Peyer's patch (tissue), 4 donors: ENCODE results near the gene STRIT1. TPM values are rescaled to one million over a fixed set of nuclear protein-coding genes. Genes with fewer than 3 reads are reported as not detected.

ENCODE experiments used
- DNase-seq, 3 donors: peaks; one replicate each; pipeline ENCODE4 v3.0.0-alpha.2; 2017 to 2019
- H3K27ac ChIP-seq, 4 donors: fragments of 200-600 bp; sonication (generic); one replicate each; pipeline ENCODE4 v1.5.1; 2016 to 2019
- H3K27me3 ChIP-seq, 2 donors: fragments of 200-600 bp; sonication (generic); one replicate each; pipeline ENCODE4 v1.5.1; 2019
- H3K36me3 ChIP-seq, 3 donors: fragments of 200-600 bp; sonication (generic); one replicate each; pipeline ENCODE4 v1.5.1; 2016 to 2019
- H3K4me1 ChIP-seq, 4 donors: fragments of 200-600 bp; sonication (generic); one replicate each; pipeline ENCODE4 v1.5.1; 2016 to 2019
- H3K4me3 ChIP-seq, 4 donors: fragments of 200-600 bp; sonication (generic); 1 replicate in 3 of 4; 2 replicates in 1 of 4; pipeline ENCODE4 v1.5.1; 2016 to 2019; ENCODE audit warnings: mild to moderate bottlenecking in 1 of 4
- H3K9me3 ChIP-seq, 4 donors: fragments of 200-600 bp; sonication (generic); one replicate each; pipeline ENCODE4 v1.5.1; 2016 to 2019; ENCODE audit warnings: mild to moderate bottlenecking in 1 of 4
- POLR2A ChIP-seq, 2 donors: fragments of 450-650 bp; IDR thresholded peaks; one replicate each; pipeline ENCODE4 v1.5.1; 2017; ENCODE audit warnings: antibody characterized with exemption in 2 of 2, mild to moderate bottlenecking in 2 of 2, moderate library complexity in 2 of 2
- total RNA-seq, 4 donors: library from RNA; depleted of rRNA; stranded (reverse); fragments of >200 nt; gene quantifications; one replicate each; pipeline ENCODE4 v1.1.0, GENCODE V29; 2016
- TF ChIP-seq, protein P1 (sequence below), 6 experiments: fragments of 450-650 bp in 4 of 6; fragments of 200-600 bp in 2 of 6; sonication (generic) in 1 of 6; IDR thresholded peaks; one replicate each; pipeline ENCODE4 v1.5.1; 2017 to 2019; ENCODE audit warnings: antibody characterized with exemption in 6 of 6, mild to moderate bottlenecking in 3 of 6, moderate library complexity in 1 of 6

Gene STRIT1
- total RNA-seq, 4 donors from 2014 or later, result not detected

DNA sequence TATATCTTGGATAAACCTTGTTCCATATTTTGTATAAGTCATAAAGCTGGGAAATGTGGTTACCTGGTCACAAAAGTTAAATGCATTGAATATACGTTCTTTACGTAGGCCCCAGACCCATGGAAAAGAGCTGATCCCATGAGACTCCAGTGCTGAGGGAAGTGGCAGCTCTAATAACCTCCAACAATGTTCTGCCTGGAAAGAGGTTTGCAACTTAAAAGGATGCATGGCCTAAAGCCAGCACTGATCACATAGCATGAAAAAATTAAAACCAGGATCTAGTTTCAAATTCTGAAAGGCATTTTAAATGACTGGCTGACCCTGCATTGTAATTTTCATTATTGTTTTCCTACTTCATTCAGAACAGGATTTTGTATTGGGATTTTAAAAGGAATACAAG lies 27.9 kb upstream of the STRIT1 start:
- TF ChIP-seq, protein P1, sequence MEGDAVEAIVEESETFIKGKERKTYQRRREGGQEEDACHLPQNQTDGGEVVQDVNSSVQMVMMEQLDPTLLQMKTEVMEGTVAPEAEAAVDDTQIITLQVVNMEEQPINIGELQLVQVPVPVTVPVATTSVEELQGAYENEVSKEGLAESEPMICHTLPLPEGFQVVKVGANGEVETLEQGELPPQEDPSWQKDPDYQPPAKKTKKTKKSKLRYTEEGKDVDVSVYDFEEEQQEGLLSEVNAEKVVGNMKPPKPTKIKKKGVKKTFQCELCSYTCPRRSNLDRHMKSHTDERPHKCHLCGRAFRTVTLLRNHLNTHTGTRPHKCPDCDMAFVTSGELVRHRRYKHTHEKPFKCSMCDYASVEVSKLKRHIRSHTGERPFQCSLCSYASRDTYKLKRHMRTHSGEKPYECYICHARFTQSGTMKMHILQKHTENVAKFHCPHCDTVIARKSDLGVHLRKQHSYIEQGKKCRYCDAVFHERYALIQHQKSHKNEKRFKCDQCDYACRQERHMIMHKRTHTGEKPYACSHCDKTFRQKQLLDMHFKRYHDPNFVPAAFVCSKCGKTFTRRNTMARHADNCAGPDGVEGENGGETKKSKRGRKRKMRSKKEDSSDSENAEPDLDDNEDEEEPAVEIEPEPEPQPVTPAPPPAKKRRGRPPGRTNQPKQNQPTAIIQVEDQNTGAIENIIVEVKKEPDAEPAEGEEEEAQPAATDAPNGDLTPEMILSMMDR (IDR thresholded peaks at IDR 0.05), result no peak
- TF ChIP-seq POLR2A (IDR thresholded peaks at IDR 0.05), result no peak
- Histone ChIP-seq H3K9me3 (no peaks in the 10 kb centered on the region), H3K27me3 (no peaks in the 10 kb centered on the region), H3K4me1 (no peaks in the 10 kb centered on the region), H3K27ac (no peak overlapping the region), H3K36me3 (no peaks in the 10 kb centered on the region), H3K4me3 (no peak overlapping the region)
- DNase-seq, result no peak

DNA sequence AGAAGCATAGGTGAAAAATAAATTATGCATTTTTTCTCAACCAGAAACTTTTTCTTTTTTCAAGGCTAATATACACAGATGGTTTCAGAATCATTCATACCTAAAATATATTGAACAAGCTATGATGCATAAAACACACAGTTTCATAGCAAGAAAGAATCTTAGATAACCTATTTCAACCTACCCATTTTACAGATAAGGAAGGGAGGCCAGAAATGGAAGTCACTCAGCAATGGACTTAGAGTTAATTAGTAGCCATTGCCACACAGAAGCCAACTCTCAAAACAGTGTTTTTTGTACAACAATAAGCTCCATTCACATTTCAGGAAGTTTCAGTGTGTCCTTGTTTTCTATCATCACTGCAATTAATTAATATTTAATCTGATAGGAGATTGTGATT lies 27.5 kb upstream of the STRIT1 start:
- Histone ChIP-seq H3K9me3 (no peaks in the 10 kb centered on the region), H3K27ac (no peak overlapping the region), H3K36me3 (no peaks in the 10 kb centered on the region), H3K4me1 (no peaks in the 10 kb centered on the region), H3K27me3 (no peaks in the 10 kb centered on the region), H3K4me3 (no peak overlapping the region)
- no peak for TF ChIP-seq POLR2A (IDR thresholded peaks at IDR 0.05)
- TF ChIP-seq, protein P1 (IDR thresholded peaks at IDR 0.05), result no peak
- DNase-seq, result no peak

DNA sequence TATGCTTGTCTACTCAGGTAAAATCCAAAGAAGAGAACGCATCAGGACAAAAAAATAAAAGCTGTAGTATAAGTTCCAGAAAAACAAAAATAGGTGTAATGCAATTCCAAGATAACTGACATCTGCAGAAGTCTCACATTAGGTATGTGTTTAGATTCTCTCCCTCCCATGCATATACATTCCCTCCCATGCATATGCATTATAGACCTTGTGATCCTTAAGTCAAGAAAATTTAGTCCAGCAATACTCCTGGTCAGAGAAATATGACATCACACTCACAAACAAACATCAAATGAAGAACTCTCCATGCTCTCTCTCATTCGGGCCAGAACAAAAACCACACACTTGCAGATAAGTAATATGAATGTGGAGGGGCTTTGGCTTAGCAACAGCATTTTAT lies 25.3 kb upstream of the STRIT1 start:
- no peak for DNase-seq
- Histone ChIP-seq H3K9me3 (no peaks in the 10 kb centered on the region), H3K4me3 (no peak overlapping the region), H3K27ac (no peak overlapping the region), H3K4me1 (no peaks in the 10 kb centered on the region), H3K36me3 (no peaks in the 10 kb centered on the region), H3K27me3 (no peaks in the 10 kb centered on the region)
- no peak for TF ChIP-seq POLR2A (IDR thresholded peaks at IDR 0.05)
- TF ChIP-seq, protein P1 (IDR thresholded peaks at IDR 0.05), result no peak

DNA sequence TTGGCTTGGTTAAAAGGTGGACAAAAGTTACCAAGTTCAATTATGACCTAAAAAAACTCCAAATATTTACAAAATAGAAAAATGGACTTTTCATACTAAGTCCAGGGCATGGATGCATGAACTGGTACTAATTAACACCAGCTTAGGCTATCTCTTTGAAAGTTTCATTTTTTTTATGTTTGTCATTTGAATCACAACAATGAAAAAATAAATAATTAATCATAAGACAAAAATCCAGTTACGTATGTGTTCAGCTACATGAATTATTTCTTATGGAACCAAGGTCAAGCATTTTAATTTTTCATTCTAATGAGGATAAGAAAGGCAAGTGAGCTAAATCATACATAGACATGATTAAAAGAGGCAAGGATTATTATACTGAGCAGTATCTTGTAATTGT lies 23.7 kb upstream of the STRIT1 start:
- TF ChIP-seq POLR2A (IDR thresholded peaks at IDR 0.05), result no peak
- TF ChIP-seq, protein P1 (IDR thresholded peaks at IDR 0.05), result no peak
- Histone ChIP-seq H3K4me3 (no peak overlapping the region), H3K27me3 (no peaks in the 10 kb centered on the region), H3K9me3 (no peaks in the 10 kb centered on the region), H3K36me3 (no peaks in the 10 kb centered on the region), H3K27ac (no peak overlapping the region), H3K4me1 (no peaks in the 10 kb centered on the region)
- DNase-seq, result no peak

DNA sequence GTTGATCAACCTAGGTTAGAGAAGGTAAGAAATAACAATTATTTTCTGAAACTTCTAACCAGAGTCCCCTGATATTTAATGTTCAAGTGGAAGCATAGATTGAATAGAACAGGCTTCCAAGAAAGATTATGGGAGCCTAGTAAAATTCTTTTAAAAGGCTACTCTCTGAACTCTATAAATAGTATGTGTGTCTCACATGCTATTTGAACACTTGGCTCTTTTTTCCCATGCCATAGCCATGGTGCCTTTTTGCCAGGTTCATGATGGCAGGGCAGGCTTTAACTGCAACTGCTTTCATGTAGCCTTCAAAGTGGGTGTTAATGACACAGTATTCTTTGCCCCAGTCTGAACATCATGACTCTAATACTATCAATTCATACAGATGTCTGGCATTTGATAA lies 22.9 kb upstream of the STRIT1 start:
- TF ChIP-seq, protein P1 (IDR thresholded peaks at IDR 0.05), result no peak
- TF ChIP-seq POLR2A (IDR thresholded peaks at IDR 0.05), result no peak
- H3K9me3 ChIP-seq, result no peaks in the 10 kb centered on the region
- no peaks in the 10 kb centered on the region for H3K36me3 ChIP-seq
- no peaks in the 10 kb centered on the region for H3K27me3 ChIP-seq
- no peak for DNase-seq
- no peaks in the 10 kb centered on the region for H3K4me1 ChIP-seq
- H3K4me3 ChIP-seq, result no peak overlapping the region
- no peak overlapping the region for H3K27ac ChIP-seq

DNA sequence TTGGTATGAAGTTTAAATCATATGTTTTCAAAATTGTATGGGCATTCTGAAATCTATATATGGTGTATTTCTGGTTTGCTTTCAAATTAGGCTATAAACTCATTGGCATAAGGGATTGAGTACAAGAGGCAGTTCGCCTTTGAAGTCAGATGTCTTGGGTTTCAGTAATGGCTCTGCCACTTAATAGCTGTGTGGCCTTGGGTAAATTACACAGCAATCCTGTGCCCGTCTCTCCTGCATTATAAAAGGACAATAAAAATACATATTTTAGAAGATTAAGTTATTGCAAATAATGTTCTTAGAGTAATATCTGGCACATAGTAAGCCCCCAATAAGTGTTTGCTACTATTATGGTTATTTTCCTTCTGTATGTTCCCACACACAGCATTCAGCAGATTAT lies 20.4 kb upstream of the STRIT1 start:
- H3K9me3 ChIP-seq, result no peaks in the 10 kb centered on the region
- DNase-seq, result no peak
- no peak overlapping the region for H3K27ac ChIP-seq
- no peaks in the 10 kb centered on the region for H3K27me3 ChIP-seq
- no peaks in the 10 kb centered on the region for H3K36me3 ChIP-seq
- no peaks in the 10 kb centered on the region for H3K4me1 ChIP-seq
- TF ChIP-seq POLR2A (IDR thresholded peaks at IDR 0.05), result no peak
- TF ChIP-seq, protein P1 (IDR thresholded peaks at IDR 0.05), result no peak
- H3K4me3 ChIP-seq, result no peak overlapping the region
